WERI-Rb-1 (cell line): Measurements from ENCODE around the gene ZNF791.
A peak's percentile ranks its signal among the peaks of the same experiment; 100 is the strongest.
"Not testable (repeated sequence)": the region's sequence is repeated elsewhere in the genome, so short reads cannot be mapped to it uniquely, and the experiment has no call there.

Experiments used
- DNase-seq: peaks from one replicate; pipeline ENCODE4 v3.0.0-alpha.2; 2020
- H3K27ac ChIP-seq: fragments of 250-450 bp; sonication (Bioruptor Pico); 2 replicates; pipeline ENCODE4 v1.5.1; 2020; ENCODE audit warnings: mild to moderate bottlenecking, moderate library complexity
- H3K27me3 ChIP-seq: fragments of 250-450 bp; sonication (Bioruptor Pico); 2 replicates; pipeline ENCODE4 v1.5.1; 2021; ENCODE audit warnings: mild to moderate bottlenecking, low read depth, moderate library complexity; ENCODE audit not compliant: insufficient read depth, severe bottlenecking
- H3K36me3 ChIP-seq: fragments of 250-450 bp; sonication (Bioruptor Pico); 2 replicates; pipeline ENCODE4 v1.5.1; 2020; ENCODE audit warnings: mild to moderate bottlenecking, moderate library complexity
- H3K4me3 ChIP-seq: 2 replicates; pipeline ENCODE4 v1.5.1; 2011; ENCODE audit warnings: low read depth, mild to moderate bottlenecking, control low read depth, low read length
- H3K9me3 ChIP-seq: fragments of 250-450 bp; sonication (Bioruptor Pico); 2 replicates; pipeline ENCODE4 v1.5.1; 2021; ENCODE audit warnings: mild to moderate bottlenecking, moderate library complexity; ENCODE audit not compliant: severe bottlenecking
- TF ChIP-seq, protein P1 (sequence below): IDR thresholded peaks from 2 replicates; pipeline ENCODE4 v1.5.1; 2011; ENCODE audit warnings: low read depth, mild to moderate bottlenecking, control low read depth, inconsistent platforms, low read length

Gene ZNF791

DNA sequence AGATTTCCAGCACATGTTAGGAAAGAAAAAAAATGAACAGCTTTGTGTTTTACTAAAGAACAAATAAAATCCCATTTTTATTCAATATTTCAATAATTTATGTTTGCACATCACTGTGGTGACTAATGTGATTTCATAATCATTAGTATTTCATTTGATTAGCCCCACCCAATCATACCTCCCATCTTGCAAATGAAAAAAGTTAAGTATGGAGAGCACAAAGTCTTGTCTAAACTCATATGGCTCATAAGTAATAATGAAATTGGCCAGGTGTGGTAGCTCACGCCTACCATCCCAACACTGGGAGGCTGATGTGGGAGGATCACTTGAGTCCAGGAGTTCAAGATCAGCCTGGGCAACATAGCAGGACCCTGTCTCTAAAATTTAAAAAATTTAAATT, 3.9 kb upstream of the ZNF791 start:
- no peaks in the 10 kb centered on the region for H3K9me3 ChIP-seq
- no peak overlapping the region for H3K4me3 ChIP-seq
- no peak overlapping the region for H3K27ac ChIP-seq
- TF ChIP-seq, protein P1, sequence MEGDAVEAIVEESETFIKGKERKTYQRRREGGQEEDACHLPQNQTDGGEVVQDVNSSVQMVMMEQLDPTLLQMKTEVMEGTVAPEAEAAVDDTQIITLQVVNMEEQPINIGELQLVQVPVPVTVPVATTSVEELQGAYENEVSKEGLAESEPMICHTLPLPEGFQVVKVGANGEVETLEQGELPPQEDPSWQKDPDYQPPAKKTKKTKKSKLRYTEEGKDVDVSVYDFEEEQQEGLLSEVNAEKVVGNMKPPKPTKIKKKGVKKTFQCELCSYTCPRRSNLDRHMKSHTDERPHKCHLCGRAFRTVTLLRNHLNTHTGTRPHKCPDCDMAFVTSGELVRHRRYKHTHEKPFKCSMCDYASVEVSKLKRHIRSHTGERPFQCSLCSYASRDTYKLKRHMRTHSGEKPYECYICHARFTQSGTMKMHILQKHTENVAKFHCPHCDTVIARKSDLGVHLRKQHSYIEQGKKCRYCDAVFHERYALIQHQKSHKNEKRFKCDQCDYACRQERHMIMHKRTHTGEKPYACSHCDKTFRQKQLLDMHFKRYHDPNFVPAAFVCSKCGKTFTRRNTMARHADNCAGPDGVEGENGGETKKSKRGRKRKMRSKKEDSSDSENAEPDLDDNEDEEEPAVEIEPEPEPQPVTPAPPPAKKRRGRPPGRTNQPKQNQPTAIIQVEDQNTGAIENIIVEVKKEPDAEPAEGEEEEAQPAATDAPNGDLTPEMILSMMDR, result no peak
- peaks cover 17% of the 10 kb centered on the region for H3K36me3 ChIP-seq
- H3K27me3 ChIP-seq, result no peaks in the 10 kb centered on the region
- no peak for DNase-seq

GRCh38 chr19:12607631-12608030, 3.1 kb upstream of the ZNF791 start:
- DNase-seq, result no peak
- no peaks in the 10 kb centered on the region for H3K27me3 ChIP-seq
- no peak overlapping the region for H3K4me3 ChIP-seq
- no peak overlapping the region for H3K27ac ChIP-seq
- H3K36me3 ChIP-seq, result peaks cover 17% of the 10 kb centered on the region
- H3K9me3 ChIP-seq, result no peaks in the 10 kb centered on the region
- TF ChIP-seq, protein P1, result no peak

GRCh38 chr19:12611361-12611699, 610 bp downstream of the ZNF791 start:
- Histone ChIP-seq H3K27me3 (no peaks in the 10 kb centered on the region), H3K36me3 (peaks cover 46% of the 10 kb centered on the region), H3K9me3 (no peaks in the 10 kb centered on the region), H3K4me3 (peak overlapping the region; percentile 100), H3K27ac (peak overlapping the region; percentile 89)
- TF ChIP-seq, protein P1, result no peak
- DNase-seq, result peak; percentile 79

DNA sequence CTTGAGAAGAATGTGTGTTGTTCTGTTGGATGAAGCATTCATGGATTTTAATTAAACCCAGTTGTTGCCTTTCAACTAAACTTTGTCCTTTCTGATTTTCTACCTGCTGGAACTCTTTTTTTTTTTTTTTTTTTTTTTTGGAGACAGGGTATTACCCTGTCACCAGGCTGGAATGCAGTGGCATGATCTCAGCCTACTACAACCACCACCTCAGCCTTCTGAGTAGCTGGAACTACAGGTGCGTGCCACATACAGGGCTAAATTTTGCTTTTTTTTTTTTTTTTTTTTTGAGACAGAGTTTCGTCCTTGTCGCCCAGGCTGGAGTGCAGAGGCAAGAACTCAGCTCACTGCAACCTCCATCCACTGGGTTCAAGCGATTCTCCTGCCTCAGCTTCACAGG, 6.9 kb downstream of the ZNF791 start:
- H3K27ac ChIP-seq, result no peak overlapping the region
- no peak overlapping the region for H3K4me3 ChIP-seq
- TF ChIP-seq, protein P1, result no peak
- peaks cover 29% of the 10 kb centered on the region for H3K36me3 ChIP-seq
- no peak for DNase-seq
- H3K27me3 ChIP-seq, result no peaks in the 10 kb centered on the region
- H3K9me3 ChIP-seq, result no peaks in the 10 kb centered on the region

GRCh38 chr19:12621253-12622024, 10.7 kb downstream of the ZNF791 start:
- peak overlapping the region; percentile 83 for H3K27ac ChIP-seq
- not testable (repeated sequence) for H3K9me3 ChIP-seq, H3K27me3 ChIP-seq, H3K4me3 ChIP-seq, DNase-seq
- peaks cover 30% of the 10 kb centered on the region for H3K36me3 ChIP-seq

- Histone ChIP-seq H3K36me3 (peaks cover 51% of the 10 kb centered on the region), H3K9me3 (peaks cover 14% of the 10 kb centered on the region), H3K27me3 (no peaks in the 10 kb centered on the region), H3K4me3 (no peak overlapping the region), H3K27ac (no peak overlapping the region)
- DNase-seq, result no peak
- TF ChIP-seq, protein P1, result no peak
Measured at GRCh38 chr19:12623361-12624031, 12.8 kb downstream of the ZNF791 start.
